Sciatic nerve (tissue), 2 donors: Measurements from ENCODE around the gene LRP10. TPM values are rescaled to one million over a fixed set of nuclear protein-coding genes. Genes with fewer than 3 reads are reported as not detected.

Experiments
- ATAC-seq: fragments of 200-7000 bp; cut with Tn5 transposase; one replicate; pipeline ENCODE4 v1.9.1; 2020; ENCODE audit warnings: mild to moderate bottlenecking, moderate library complexity
- DNase-seq: peaks from one replicate; pipeline ENCODE4 v3.0.0-alpha.2; 2020; ENCODE audit warnings: low spot score
- intact Hi-C: fragments of 100-400 bp; cut with DNase I; formaldehyde crosslinking; loops from one replicate; pipeline ENCODE4 v1.14.2; 2022
- total RNA-seq: library from RNA; stranded (reverse); fragmentation: NEBNext Ultra II Directional; extraction: Animal tissue kit (Norgen Biotek cat#: 25700); gene quantifications from one replicate; pipeline ENCODE4 v1.2.1, GENCODE V29; 2021
- donor health status: DM: no; HTN: no; CAD: no.
- donor health status: DM: no; HTN: no; CAD: no.

The LRP10 gene
- total RNA-seq, 1 donor from 2014 or later: 106 TPM

GRCh38 chr14:22883173-22883976 is 11.8 kb downstream of the LRP10 start, which contains the start of gene REM2:
REM2 (plus strand) TSS chr14:22883222; CDS start chr14:22883288, 66 bp downstream.
- DNase-seq (no peak), ATAC-seq (no peak)
- intact Hi-C loops: no loop called here

GRCh38 chr14:22884076-22884737 is 12.7 kb downstream of the LRP10 start:
- DNase-seq (no peak), ATAC-seq (no peak)
- intact Hi-C loops: no loop called here

GRCh38 chr14:22884738-22885523 is 13.4 kb downstream of the LRP10 start:
- DNase-seq (no peak), ATAC-seq (no peak)
- intact Hi-C loops: no loop called here

GRCh38 chr14:22885975-22886374 is 14.4 kb downstream of the LRP10 start:
- ATAC-seq: no peak
- intact Hi-C loops: no loop called here

GRCh38 chr14:22886500-22887259 is 15.1 kb downstream of the LRP10 start:
- DNase-seq (peak; percentile 80), ATAC-seq (peak; percentile 90)
- intact Hi-C loops: no loop called here

More at GRCh38 chr14:22885975-22886374, 14.4 kb downstream of the LRP10 start:
- DNase-seq: no peak

GRCh38 chr14:22887260-22887989 is 15.9 kb downstream of the LRP10 start:
- DNase-seq (no peak), ATAC-seq (peak; percentile 58)
- intact Hi-C loops: no loop called here

GRCh38 chr14:22887990-22888378 is 16.4 kb downstream of the LRP10 start:
- ATAC-seq (no peak), DNase-seq (no peak)
- intact Hi-C loops: no loop called here

- intact Hi-C loops: no loop called here
- no peak for DNase-seq
- no peak for ATAC-seq
These were observed 17.1 kb downstream of the LRP10 start for GRCh38 chr14:22888662-22889061.

- DNase-seq: no peak
- intact Hi-C loops: no loop called here
- no peak for ATAC-seq
These were observed 18.9 kb downstream of the LRP10 start for GRCh38 chr14:22890416-22890815.

- DNase-seq (no peak), ATAC-seq (no peak)
- intact Hi-C loops: no loop called here
These were observed 20.9 kb downstream of the LRP10 start for GRCh38 chr14:22892488-22892887.

- intact Hi-C loops: no loop called here
- DNase-seq (no peak), ATAC-seq (no peak)
These were observed 22.2 kb downstream of the LRP10 start for GRCh38 chr14:22893706-22894105.

GRCh38 chr14:22895402-22895801 is 23.9 kb downstream of the LRP10 start:
- ATAC-seq: no peak
- DNase-seq: no peak
- intact Hi-C loops: no loop called here

- DNase-seq: no peak
- no peak for ATAC-seq
- intact Hi-C loops: no loop called here
These were observed 24.8 kb downstream of the LRP10 start for GRCh38 chr14:22896356-22896755.

GRCh38 chr14:22896760-22897159 is 25.2 kb downstream of the LRP10 start:
- ATAC-seq (no peak), DNase-seq (no peak)
- intact Hi-C loops: no loop called here

GRCh38 chr14:22897357-22897756 is 25.8 kb downstream of the LRP10 start:
- ATAC-seq (no peak), DNase-seq (no peak)
- intact Hi-C loops: no loop called here

- no peak for DNase-seq
- intact Hi-C loops: no loop called here
These were observed 27.0 kb downstream of the LRP10 start for GRCh38 chr14:22898302-22899090.

GRCh38 chr14:22900081-22900799 is 28.7 kb downstream of the LRP10 start:
- DNase-seq (no peak), ATAC-seq (peak; percentile 81)
- intact Hi-C loops: no loop called here

More at GRCh38 chr14:22898302-22899090, 27.0 kb downstream of the LRP10 start:
- no peak for ATAC-seq
